Rectal smooth muscle tissue (tissue), 1 donor: ENCODE results near the gene PIAS1.

Source experiments
- H3K27ac ChIP-seq: one replicate; pipeline ENCODE4 v1.7.0; 2013; ENCODE audit warnings: low read depth, low read length, inconsistent platforms
- H3K27me3 ChIP-seq: one replicate; pipeline ENCODE4 v1.7.0; 2013; ENCODE audit warnings: low read length; ENCODE audit not compliant: control insufficient read depth, insufficient read depth
- H3K36me3 ChIP-seq: one replicate; pipeline ENCODE4 v1.7.0; 2013; ENCODE audit warnings: low read length; ENCODE audit not compliant: control insufficient read depth, insufficient read depth
- H3K4me1 ChIP-seq: one replicate; pipeline ENCODE4 v1.7.0; 2013; ENCODE audit warnings: low read length; ENCODE audit not compliant: control insufficient read depth, insufficient read depth
- H3K4me3 ChIP-seq: one replicate; pipeline ENCODE4 v1.7.0; 2013; ENCODE audit warnings: low read length
- H3K9ac ChIP-seq: one replicate; pipeline ENCODE4 v1.7.0; 2013; ENCODE audit warnings: low read length

Gene PIAS1

GRCh38 chr15:68113273-68113672, 59.2 kb downstream of the PIAS1 start:
- H3K36me3 ChIP-seq = no peaks in the 10 kb centered on the region
- H3K27me3 ChIP-seq = no peaks in the 10 kb centered on the region
- no peak overlapping the region for H3K27ac ChIP-seq
- H3K4me1 ChIP-seq = peaks cover 16% of the 10 kb centered on the region
- no peak overlapping the region for H3K9ac ChIP-seq
- H3K4me3 ChIP-seq = no peak overlapping the region

GRCh38 chr15:68113751-68114150, 59.6 kb downstream of the PIAS1 start:
- Histone ChIP-seq H3K9ac (no peak overlapping the region), H3K27me3 (no peaks in the 10 kb centered on the region), H3K4me1 (peaks cover 16% of the 10 kb centered on the region), H3K4me3 (no peak overlapping the region), H3K36me3 (no peaks in the 10 kb centered on the region), H3K27ac (no peak overlapping the region)

GRCh38 chr15:68114356-68114755, 60.2 kb downstream of the PIAS1 start:
- no peak overlapping the region for H3K27ac ChIP-seq
- no peak overlapping the region for H3K4me3 ChIP-seq
- no peaks in the 10 kb centered on the region for H3K27me3 ChIP-seq
- H3K36me3 ChIP-seq = no peaks in the 10 kb centered on the region
- H3K4me1 ChIP-seq = peaks cover 16% of the 10 kb centered on the region
- no peak overlapping the region for H3K9ac ChIP-seq

- peak overlapping the region; percentile 34 for H3K4me3 ChIP-seq
- peaks cover 16% of the 10 kb centered on the region for H3K4me1 ChIP-seq
- no peak overlapping the region for H3K9ac ChIP-seq
- no peak overlapping the region for H3K27ac ChIP-seq
- H3K27me3 ChIP-seq = no peaks in the 10 kb centered on the region
- H3K36me3 ChIP-seq = no peaks in the 10 kb centered on the region
Measured at GRCh38 chr15:68114840-68115239, 60.7 kb downstream of the PIAS1 start.

GRCh38 chr15:68124700-68125099, 70.6 kb downstream of the PIAS1 start:
- no peak overlapping the region for H3K9ac ChIP-seq
- no peaks in the 10 kb centered on the region for H3K27me3 ChIP-seq
- H3K4me3 ChIP-seq = no peak overlapping the region
- no peak overlapping the region for H3K27ac ChIP-seq
- H3K4me1 ChIP-seq = no peaks in the 10 kb centered on the region
- H3K36me3 ChIP-seq = no peaks in the 10 kb centered on the region

GRCh38 chr15:68126396-68126795, 72.3 kb downstream of the PIAS1 start:
- Histone ChIP-seq H3K27me3 (no peaks in the 10 kb centered on the region), H3K9ac (no peak overlapping the region), H3K4me1 (no peaks in the 10 kb centered on the region), H3K4me3 (no peak overlapping the region), H3K27ac (no peak overlapping the region), H3K36me3 (no peaks in the 10 kb centered on the region)

- Histone ChIP-seq H3K27ac (no peak overlapping the region), H3K4me3 (no peak overlapping the region), H3K27me3 (no peaks in the 10 kb centered on the region), H3K9ac (no peak overlapping the region), H3K36me3 (no peaks in the 10 kb centered on the region), H3K4me1 (no peaks in the 10 kb centered on the region)
Measured at GRCh38 chr15:68129072-68129471, 75.0 kb downstream of the PIAS1 start.

- Histone ChIP-seq H3K27ac (no peak overlapping the region), H3K9ac (no peak overlapping the region), H3K36me3 (no peaks in the 10 kb centered on the region), H3K27me3 (no peaks in the 10 kb centered on the region), H3K4me1 (no peaks in the 10 kb centered on the region), H3K4me3 (no peak overlapping the region)
Measured at GRCh38 chr15:68130851-68131250, 76.7 kb downstream of the PIAS1 start.

- Histone ChIP-seq H3K36me3 (no peaks in the 10 kb centered on the region), H3K27ac (no peak overlapping the region), H3K4me3 (no peak overlapping the region), H3K27me3 (no peaks in the 10 kb centered on the region), H3K9ac (no peak overlapping the region), H3K4me1 (no peaks in the 10 kb centered on the region)
Measured at GRCh38 chr15:68137096-68137495, 83.0 kb downstream of the PIAS1 start.

- Histone ChIP-seq H3K4me3 (no peak overlapping the region), H3K36me3 (no peaks in the 10 kb centered on the region), H3K4me1 (no peaks in the 10 kb centered on the region), H3K9ac (no peak overlapping the region), H3K27me3 (no peaks in the 10 kb centered on the region), H3K27ac (no peak overlapping the region)
Measured at GRCh38 chr15:68143129-68143528, 89.0 kb downstream of the PIAS1 start.

- Histone ChIP-seq H3K4me1 (no peaks in the 10 kb centered on the region), H3K4me3 (no peak overlapping the region), H3K9ac (no peak overlapping the region), H3K27me3 (no peaks in the 10 kb centered on the region), H3K36me3 (no peaks in the 10 kb centered on the region), H3K27ac (no peak overlapping the region)
Measured at GRCh38 chr15:68143785-68144184, 89.7 kb downstream of the PIAS1 start.

GRCh38 chr15:68145706-68146105, 91.6 kb downstream of the PIAS1 start:
- no peak overlapping the region for H3K4me3 ChIP-seq
- no peak overlapping the region for H3K27ac ChIP-seq
- no peaks in the 10 kb centered on the region for H3K36me3 ChIP-seq
- H3K4me1 ChIP-seq = no peaks in the 10 kb centered on the region
- no peak overlapping the region for H3K9ac ChIP-seq
- no peaks in the 10 kb centered on the region for H3K27me3 ChIP-seq

GRCh38 chr15:68148039-68148438, 93.9 kb downstream of the PIAS1 start:
- no peak overlapping the region for H3K27ac ChIP-seq
- H3K36me3 ChIP-seq = no peaks in the 10 kb centered on the region
- H3K4me3 ChIP-seq = no peak overlapping the region
- no peaks in the 10 kb centered on the region for H3K27me3 ChIP-seq
- no peak overlapping the region for H3K9ac ChIP-seq
- H3K4me1 ChIP-seq = no peaks in the 10 kb centered on the region
